GM19239 (cell line): ENCODE measurements around the gene LHFPL3.

ENCODE experiments used
- DNase-seq: peaks from one replicate; pipeline ENCODE4 v3.0.0; 2011; ENCODE audit warnings: low spot score; ENCODE audit not compliant: insufficient read length
- FAIRE-seq: peaks from 2 replicates; lab custom pipeline; 2011; peaks lifted over from hg19 to GRCh38; lab: Jason Lieb, UNC

Gene LHFPL3

GRCh38 chr7:104458875-104459274, 130.5 kb downstream of the LHFPL3 start:
- DNase-seq, result no peak
- FAIRE-seq, result no peak

GRCh38 chr7:104469166-104469820, 140.9 kb downstream of the LHFPL3 start:
- no peak for FAIRE-seq

GRCh38 chr7:104480529-104480928, 152.1 kb downstream of the LHFPL3 start:
- no peak for FAIRE-seq
- DNase-seq, result no peak

More at GRCh38 chr7:104469166-104469820, 140.9 kb downstream of the LHFPL3 start:
- no peak for DNase-seq

- DNase-seq (no peak), FAIRE-seq (no peak)
These were observed 154.1 kb downstream of the LHFPL3 start for GRCh38 chr7:104482362-104483037.

- DNase-seq (no peak), FAIRE-seq (no peak)
These were observed 158.5 kb downstream of the LHFPL3 start for GRCh38 chr7:104486931-104487330.

- FAIRE-seq, result no peak
- no peak for DNase-seq
These were observed 159.2 kb downstream of the LHFPL3 start for GRCh38 chr7:104487642-104488041.

GRCh38 chr7:104497379-104497967, 169.1 kb downstream of the LHFPL3 start:
- no peak for FAIRE-seq

GRCh38 chr7:104499975-104500374, 171.6 kb downstream of the LHFPL3 start:
- DNase-seq, result no peak

More at GRCh38 chr7:104497379-104497967, 169.1 kb downstream of the LHFPL3 start:
- no peak for DNase-seq

GRCh38 chr7:104509874-104510273, 181.5 kb downstream of the LHFPL3 start:
- no peak for FAIRE-seq
- no peak for DNase-seq

More at GRCh38 chr7:104499975-104500374, 171.6 kb downstream of the LHFPL3 start:
- no peak for FAIRE-seq

GRCh38 chr7:104524853-104525252, 196.4 kb downstream of the LHFPL3 start:
- FAIRE-seq, result no peak
- DNase-seq, result no peak

- no peak for FAIRE-seq
These were observed 199.7 kb downstream of the LHFPL3 start for GRCh38 chr7:104528142-104528541.

GRCh38 chr7:104529567-104529966, 201.2 kb downstream of the LHFPL3 start:
- FAIRE-seq (no peak), DNase-seq (no peak)

More at GRCh38 chr7:104528142-104528541, 199.7 kb downstream of the LHFPL3 start:
- no peak for DNase-seq

GRCh38 chr7:104530251-104530650, 201.8 kb downstream of the LHFPL3 start:
- DNase-seq (no peak), FAIRE-seq (no peak)

- FAIRE-seq, result no peak
- no peak for DNase-seq
These were observed 205.7 kb downstream of the LHFPL3 start for GRCh38 chr7:104534149-104534548.

- no peak for FAIRE-seq
- no peak for DNase-seq
These were observed 207.4 kb downstream of the LHFPL3 start for GRCh38 chr7:104535841-104536240.

- DNase-seq, result no peak
- no peak for FAIRE-seq
These were observed 208.6 kb downstream of the LHFPL3 start for GRCh38 chr7:104536956-104537355.

- DNase-seq (no peak), FAIRE-seq (no peak)
These were observed 209.7 kb downstream of the LHFPL3 start for GRCh38 chr7:104538152-104538551.

GRCh38 chr7:104541897-104542296, 213.5 kb downstream of the LHFPL3 start:
- FAIRE-seq (no peak), DNase-seq (no peak)

GRCh38 chr7:104548861-104549260, 220.5 kb downstream of the LHFPL3 start:
- no peak for DNase-seq
- no peak for FAIRE-seq

- no peak for FAIRE-seq
These were observed 222.0 kb downstream of the LHFPL3 start for GRCh38 chr7:104550362-104550761.

GRCh38 chr7:104551226-104551625, 222.8 kb downstream of the LHFPL3 start:
- DNase-seq (no peak), FAIRE-seq (no peak)

More at GRCh38 chr7:104550362-104550761, 222.0 kb downstream of the LHFPL3 start:
- no peak for DNase-seq
